Kidney (tissue), 22 donors: Measurements from ENCODE around the gene C17orf78. TPM values are rescaled to one million over a fixed set of nuclear protein-coding genes. Genes with fewer than 3 reads are reported as not detected.

ENCODE experiments used
- DNase-seq, 5 donors: peaks; one replicate each; pipeline ENCODE4 v3.0.0-alpha.2; 2013 to 2020
- FAIRE-seq: peaks from 2 replicates; lab custom pipeline; 2012; peaks lifted over from hg19 to GRCh38; lab: Jason Lieb, UNC
- H3K27ac ChIP-seq, 2 donors: one replicate each; pipeline ENCODE4 v1.7.0; 2013; ENCODE audit warnings: low read depth in 2 of 2, low read length in 2 of 2, inconsistent platforms in 1 of 2
- H3K27me3 ChIP-seq: one replicate; pipeline ENCODE4 v1.7.1; 2013; ENCODE audit warnings: low read length, inconsistent platforms; ENCODE audit not compliant: control insufficient read depth, insufficient read depth
- H3K36me3 ChIP-seq, 3 donors: one replicate each; pipeline versions ENCODE4 v1.7.0 to v1.7.1; 2013; ENCODE audit warnings: low read length in 3 of 3, control low read depth in 1 of 3, inconsistent platforms in 1 of 3; ENCODE audit not compliant: insufficient read depth in 3 of 3, control insufficient read depth in 2 of 3
- H3K4me1 ChIP-seq, 3 donors: one replicate each; pipeline versions ENCODE4 v1.7.0 to v1.7.1; 2013; ENCODE audit warnings: low read length in 3 of 3, inconsistent platforms in 1 of 3, low read depth in 1 of 3; ENCODE audit not compliant: control insufficient read depth in 2 of 3, insufficient read depth in 2 of 3
- H3K4me3 ChIP-seq, 3 donors: one replicate each; pipeline versions ENCODE4 v1.7.0 to v1.8.1; 2013; ENCODE audit warnings: low read length in 3 of 3, control low read depth in 1 of 3, inconsistent platforms in 1 of 3
- H3K9ac ChIP-seq, 3 donors: one replicate each; pipeline versions ENCODE4 v1.7.0 to v1.7.1; 2013; ENCODE audit warnings: low read length in 3 of 3, control low read depth in 1 of 3, inconsistent platforms in 1 of 3
- H3K9me3 ChIP-seq, 3 donors: one replicate each; pipeline versions ENCODE4 v1.7.0 to v1.7.1; 2013; ENCODE audit warnings: low read length in 3 of 3, control low read depth in 1 of 3, inconsistent platforms in 1 of 3; ENCODE audit not compliant: control insufficient read depth in 2 of 3, insufficient read depth in 1 of 3
- CTCF ChIP-seq: IDR thresholded peaks from 3 replicates; pipeline ENCODE4 v1.5.1; 2012; ENCODE audit warnings: mild to moderate bottlenecking, moderate library complexity, borderline replicate concordance; ENCODE audit not compliant: insufficient read depth; ENCODE audit errors: extremely low read depth
- intact Hi-C: fragments of 100-400 bp; cut with DNase I; formaldehyde crosslinking; loops from one replicate; pipeline ENCODE4 v1.11.1; 2022
- long read RNA-seq, 10 donors: library from polyadenylated mRNA in 1 of 10; unstranded in 1 of 10; transcript quantifications; one replicate each; pipeline ENCODE4 v2.0.0 and lab custom pipeline, GENCODE V29; 2021 to 2026
- polyA plus RNA-seq: library from polyadenylated mRNA; stranded (reverse); fragments of 350-450 nt; fragmentation: Illumina TruSeq; extraction: RNeasy Lipid Tissue Mini Kit (QIAGEN cat#74804); gene quantifications from one replicate; pipeline ENCODE4 v1.2.3, GENCODE V29; 2014; ENCODE audit warnings: low read depth, low replicate concordance; ENCODE audit not compliant: insufficient read depth
- total RNA-seq: library from RNA; stranded (reverse); fragmentation: NEBNext Ultra II Directional; extraction: Animal tissue kit (Norgen Biotek cat#: 25700); gene quantifications from one replicate; pipeline ENCODE4 v1.2.1, GENCODE V29; 2021
- donor health status: control.
- donor health status: control.
- donor health status: control.
- donor health status: control.
- donor health status: control.
- donor health status: DM: yes; HTN: yes; CAD: no.
- donor health status: Normal renal cell carcinoma (clear cell type).

The C17orf78 gene
- total RNA-seq (not detected), polyA plus RNA-seq (not detected)
- long read RNA-seq, donor 1 = 0 reads
- long read RNA-seq, donor 2 = 0 reads
- long read RNA-seq, donor 3 = 0 reads
- long read RNA-seq, donor 4 = 0 reads
- long read RNA-seq, donor 5 = 0 reads
- long read RNA-seq, donor 6 = 0 reads
- long read RNA-seq, donor 7 = 0 reads
- long read RNA-seq, donor 8 = 0 reads
- long read RNA-seq, donor 9 = 0 reads
- long read RNA-seq, donor 10 = 0 reads

- Histone ChIP-seq H3K9ac (no peak within 1 kb of the TSS), H3K27ac (no peak within 1 kb of the TSS)
- intact Hi-C loops = no loop called here
These were observed at the start of gene C17orf78 for GRCh38 chr17:37375706-37376105. Gene C17orf78 (plus strand): TSS chr17:37375985. CDS start chr17:37376093, 108 bp downstream.

GRCh38 chr17:37327341-37328090 is 48.3 kb upstream of the C17orf78 start:
- H3K36me3 ChIP-seq = peaks cover 0 to 2% (median 0%) of the 10 kb centered on the region in 3 donors
- no peak for FAIRE-seq
- H3K9me3 ChIP-seq = no peaks in the 10 kb centered on the region
- intact Hi-C loops = no loop called here
- DNase-seq = no peak
- TF ChIP-seq CTCF = no peak
- H3K9ac ChIP-seq = no peak overlapping the region
- no peak overlapping the region for H3K4me3 ChIP-seq
- H3K27me3 ChIP-seq = no peaks in the 10 kb centered on the region
- H3K27ac ChIP-seq = no peak overlapping the region
- no peaks in the 10 kb centered on the region for H3K4me1 ChIP-seq

More at GRCh38 chr17:37375706-37376105, at the start of gene C17orf78:
- Histone ChIP-seq H3K9me3 (no peaks in the 10 kb centered on the region), H3K27me3 (no peaks in the 10 kb centered on the region), H3K36me3 (no peaks in the 10 kb centered on the region), H3K4me3 (no peak within 1 kb of the TSS), H3K4me1 (no peaks in the 10 kb centered on the region)
- no peak for FAIRE-seq
- no peak for TF ChIP-seq CTCF
- no peak for DNase-seq

GRCh38 chr17:37338847-37339246 is 36.9 kb upstream of the C17orf78 start:
- FAIRE-seq (no peak), DNase-seq (no peak)
- H3K9me3 ChIP-seq = no peaks in the 10 kb centered on the region
- no peaks in the 10 kb centered on the region for H3K27me3 ChIP-seq
- intact Hi-C loops = no loop called here
- H3K4me1 ChIP-seq = no peaks in the 10 kb centered on the region
- TF ChIP-seq CTCF = no peak
- H3K27ac ChIP-seq = no peak overlapping the region
- no peaks in the 10 kb centered on the region for H3K36me3 ChIP-seq
- H3K9ac ChIP-seq = no peak overlapping the region
- no peak overlapping the region for H3K4me3 ChIP-seq
